ENCODE results near the gene PRKD3.

Gene PRKD3

GRCh38 chr2:37343537-37344434 lies 19.2 kb upstream of the PRKD3 start:
- DNase-seq (ENCODE audit: low read depth in 3 of 3, low spot score in 1 of 3) = no peak

GRCh38 chr2:37342591-37343220 lies 18.1 kb upstream of the PRKD3 start:
- DNase-seq (ENCODE audit: low read depth in 3 of 3, low spot score in 1 of 3) = no peak

GRCh38 chr2:37340637-37341036 lies 16.0 kb upstream of the PRKD3 start:
- no peak for DNase-seq (ENCODE audit: low read depth in 3 of 3, low spot score in 1 of 3)

GRCh38 chr2:37338933-37339332 lies 14.3 kb upstream of the PRKD3 start:
- DNase-seq (ENCODE audit: low read depth in 3 of 3, low spot score in 1 of 3) = no peak

- no peak for DNase-seq (ENCODE audit: low read depth in 3 of 3, low spot score in 1 of 3)
Measured at GRCh38 chr2:37337620-37338280, 13.1 kb upstream of the PRKD3 start.

GRCh38 chr2:37335604-37336003 lies 11.0 kb upstream of the PRKD3 start:
- no peak for DNase-seq (ENCODE audit: low read depth in 3 of 3, low spot score in 1 of 3)

- DNase-seq (ENCODE audit: low read depth in 3 of 3, low spot score in 1 of 3) = no peak
Measured at GRCh38 chr2:37333256-37333655, 8.6 kb upstream of the PRKD3 start.

GRCh38 chr2:37332560-37332959 lies 7.9 kb upstream of the PRKD3 start:
- DNase-seq (ENCODE audit: low read depth in 3 of 3, low spot score in 1 of 3) = no peak

GRCh38 chr2:37330681-37331080 lies 6.0 kb upstream of the PRKD3 start:
- no peak for DNase-seq (ENCODE audit: low read depth in 3 of 3, low spot score in 1 of 3)

- no peak for DNase-seq (ENCODE audit: low read depth in 3 of 3, low spot score in 1 of 3)
Measured at GRCh38 chr2:37326866-37327634, 2.4 kb upstream of the PRKD3 start.

GRCh38 chr2:37326285-37326684 lies 1.7 kb upstream of the PRKD3 start:
- DNase-seq (ENCODE audit: low read depth in 3 of 3, low spot score in 1 of 3) = no peak

GRCh38 chr2:37325625-37326071 lies 1.0 kb upstream of the PRKD3 start:
- no peak for DNase-seq (ENCODE audit: low read depth in 3 of 3, low spot score in 1 of 3)

GRCh38 chr2:37324536-37324785 lies 172 bp downstream of the PRKD3 start:
- DNase-seq (ENCODE audit: low read depth in 3 of 3, low spot score in 1 of 3) = no peak

GRCh38 chr2:37323781-37324535 lies 675 bp downstream of the PRKD3 start:
- peak in 1 of 3 donors; percentile 8 for DNase-seq (ENCODE audit: low read depth in 3 of 3, low spot score in 1 of 3)

GRCh38 chr2:37323176-37323780 lies 1.4 kb downstream of the PRKD3 start:
- DNase-seq (ENCODE audit: low read depth in 3 of 3, low spot score in 1 of 3) = no peak

- DNase-seq (ENCODE audit: low read depth in 3 of 3, low spot score in 1 of 3) = no peak
Measured at GRCh38 chr2:37322368-37322767, 2.3 kb downstream of the PRKD3 start.

GRCh38 chr2:37321029-37321682 lies 3.5 kb downstream of the PRKD3 start:
- DNase-seq (ENCODE audit: low read depth in 3 of 3, low spot score in 1 of 3) = no peak

GRCh38 chr2:37319754-37320609 lies 4.7 kb downstream of the PRKD3 start:
- no peak for DNase-seq (ENCODE audit: low read depth in 3 of 3, low spot score in 1 of 3)

- no peak for DNase-seq (ENCODE audit: low read depth in 3 of 3, low spot score in 1 of 3)
Measured at GRCh38 chr2:37318401-37318800, 6.2 kb downstream of the PRKD3 start.
